Measurements from ENCODE around the gene STAT5A.
"Not testable (repeated sequence)": the region's sequence is repeated elsewhere in the genome, so short reads cannot be mapped to it uniquely, and the experiment has no call there.

The STAT5A gene

DNA sequence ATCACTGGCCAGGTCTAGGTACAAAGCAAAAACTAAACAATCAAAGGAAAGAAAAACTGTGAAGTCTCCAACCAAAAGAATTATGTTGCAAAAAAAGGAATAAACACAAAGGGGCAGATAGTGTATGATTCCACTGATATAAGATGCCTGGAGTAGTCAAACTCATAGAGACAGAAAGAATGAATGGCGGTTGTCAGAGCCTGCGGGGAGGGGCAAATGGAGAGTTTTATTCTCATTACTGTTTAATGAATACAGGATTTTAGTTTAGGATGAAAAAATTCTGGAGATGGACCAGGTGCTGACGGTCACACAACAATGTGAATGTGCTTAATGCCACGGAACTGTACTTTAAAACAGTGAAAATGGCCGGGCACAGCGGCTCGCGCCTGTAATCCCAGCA is 32.9 kb upstream of the STAT5A start:
- FAIRE-seq: no peak

DNA sequence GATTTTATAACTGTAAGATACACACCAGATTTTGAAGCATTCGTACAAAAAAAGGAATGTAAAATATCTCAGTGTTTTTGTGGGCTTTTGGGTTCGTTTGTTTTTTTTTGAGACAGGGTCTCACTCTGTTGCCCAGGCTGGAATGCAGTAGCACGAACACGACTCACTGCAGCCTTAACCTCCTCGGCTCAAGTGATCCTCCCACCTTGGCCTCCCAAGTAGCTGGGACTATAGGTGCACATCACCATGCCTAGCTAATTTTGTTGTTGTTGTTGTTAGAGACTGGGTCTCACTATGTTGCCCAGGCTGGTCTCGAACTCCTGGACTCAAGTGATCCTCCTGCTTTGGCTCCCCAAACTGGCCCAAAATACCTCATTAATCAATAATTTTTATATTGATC is 28.0 kb upstream of the STAT5A start:
- TF ChIP-seq, protein P1, sequence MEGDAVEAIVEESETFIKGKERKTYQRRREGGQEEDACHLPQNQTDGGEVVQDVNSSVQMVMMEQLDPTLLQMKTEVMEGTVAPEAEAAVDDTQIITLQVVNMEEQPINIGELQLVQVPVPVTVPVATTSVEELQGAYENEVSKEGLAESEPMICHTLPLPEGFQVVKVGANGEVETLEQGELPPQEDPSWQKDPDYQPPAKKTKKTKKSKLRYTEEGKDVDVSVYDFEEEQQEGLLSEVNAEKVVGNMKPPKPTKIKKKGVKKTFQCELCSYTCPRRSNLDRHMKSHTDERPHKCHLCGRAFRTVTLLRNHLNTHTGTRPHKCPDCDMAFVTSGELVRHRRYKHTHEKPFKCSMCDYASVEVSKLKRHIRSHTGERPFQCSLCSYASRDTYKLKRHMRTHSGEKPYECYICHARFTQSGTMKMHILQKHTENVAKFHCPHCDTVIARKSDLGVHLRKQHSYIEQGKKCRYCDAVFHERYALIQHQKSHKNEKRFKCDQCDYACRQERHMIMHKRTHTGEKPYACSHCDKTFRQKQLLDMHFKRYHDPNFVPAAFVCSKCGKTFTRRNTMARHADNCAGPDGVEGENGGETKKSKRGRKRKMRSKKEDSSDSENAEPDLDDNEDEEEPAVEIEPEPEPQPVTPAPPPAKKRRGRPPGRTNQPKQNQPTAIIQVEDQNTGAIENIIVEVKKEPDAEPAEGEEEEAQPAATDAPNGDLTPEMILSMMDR (IDR thresholded peaks at IDR 0.05; ENCODE audit: insufficient read depth, missing control alignments): no peak
- no peak for DNase-seq (ENCODE audit: insufficient read length, low spot score)
- FAIRE-seq: no peak

More for the DNA sequence above, 32.9 kb upstream of the STAT5A start:
- TF ChIP-seq, protein P1 (IDR thresholded peaks at IDR 0.05; ENCODE audit: insufficient read depth, missing control alignments): no peak
- DNase-seq (ENCODE audit: insufficient read length, low spot score): no peak

DNA sequence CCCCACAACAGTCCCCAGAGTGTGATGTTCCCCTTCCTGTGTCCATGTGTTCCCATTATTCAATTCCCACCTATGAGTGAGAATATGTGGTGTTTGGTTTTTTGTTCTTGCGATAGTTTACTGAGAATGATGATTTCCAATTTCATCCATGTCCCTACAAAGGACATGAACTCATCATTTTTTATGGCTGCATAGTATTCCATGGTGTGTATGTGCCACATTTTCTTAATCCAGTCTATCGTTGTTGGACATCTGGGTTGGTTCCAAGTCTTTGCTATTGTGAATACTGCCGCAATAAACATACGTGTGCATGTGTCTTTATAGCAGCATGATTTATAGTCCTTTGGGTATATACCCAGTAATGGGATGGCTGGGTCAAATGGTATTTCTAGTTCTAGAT is 23.9 kb upstream of the STAT5A start:
- FAIRE-seq; DNase-seq (ENCODE audit: insufficient read length, low spot score): not testable (repeated sequence)

DNA sequence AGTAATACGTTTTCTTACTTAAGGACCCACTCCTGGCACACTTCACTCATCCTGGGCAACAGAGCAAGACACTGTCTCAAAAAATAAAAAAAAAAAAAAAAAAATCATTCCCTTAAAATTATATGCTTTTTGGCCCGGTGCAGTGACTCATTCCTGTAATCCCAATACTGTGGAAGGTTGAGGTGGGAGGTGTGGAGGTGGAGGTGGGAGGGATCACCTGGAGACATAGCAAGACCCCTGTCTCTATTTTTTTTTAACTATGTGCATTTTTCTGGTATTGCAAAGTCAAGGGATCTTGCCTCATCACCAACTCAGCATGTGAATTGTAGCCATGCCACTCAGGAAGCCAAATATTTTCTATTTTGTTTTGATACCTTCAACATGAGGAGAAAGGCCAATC is 21.8 kb upstream of the STAT5A start:
- TF ChIP-seq, protein P1 (IDR thresholded peaks at IDR 0.05; ENCODE audit: insufficient read depth, missing control alignments): no peak
- FAIRE-seq (no peak), DNase-seq (ENCODE audit: insufficient read length, low spot score) (no peak)

DNA sequence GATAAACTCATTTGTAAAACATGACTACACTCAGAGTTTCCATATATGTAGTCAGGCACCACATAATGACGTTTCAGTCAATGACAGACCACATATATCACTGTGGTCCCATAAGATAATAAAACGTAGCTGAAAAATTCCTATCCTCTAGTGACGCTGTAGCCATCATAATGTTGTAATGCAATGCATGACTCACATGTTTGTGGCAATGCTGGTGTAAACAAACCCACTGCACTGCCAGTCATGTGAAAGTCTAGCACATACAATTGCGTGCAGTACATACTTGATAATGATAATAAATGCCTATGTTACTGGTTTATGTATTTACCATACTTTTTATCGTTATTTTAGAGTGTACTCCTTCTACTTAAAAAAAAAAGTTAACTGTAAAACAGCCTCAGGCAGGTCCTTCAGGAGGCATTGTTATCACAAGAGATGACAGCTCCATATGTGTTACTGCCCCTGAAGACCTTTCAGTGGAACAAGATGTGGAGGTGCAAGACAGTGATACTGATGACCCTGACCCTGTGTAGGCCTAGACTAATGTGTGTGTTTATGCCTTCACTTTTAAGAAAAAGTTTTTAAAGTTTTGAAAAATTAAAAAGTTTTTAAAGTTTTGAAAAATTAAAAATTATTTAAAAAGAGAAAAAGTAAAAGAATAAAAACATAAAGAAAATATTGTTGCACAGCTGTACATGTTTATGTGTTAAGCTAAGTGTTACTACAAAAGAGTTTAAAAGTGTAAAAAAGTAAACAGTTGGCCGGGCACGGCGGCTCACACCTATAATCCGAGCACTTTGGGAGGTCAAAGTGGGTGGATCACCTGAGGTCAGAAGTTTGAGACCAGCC is 21.2 kb upstream of the STAT5A start:
- TF ChIP-seq, protein P1 (IDR thresholded peaks at IDR 0.05; ENCODE audit: insufficient read depth, missing control alignments): no peak
- FAIRE-seq (no peak), DNase-seq (ENCODE audit: insufficient read length, low spot score) (no peak)

DNA sequence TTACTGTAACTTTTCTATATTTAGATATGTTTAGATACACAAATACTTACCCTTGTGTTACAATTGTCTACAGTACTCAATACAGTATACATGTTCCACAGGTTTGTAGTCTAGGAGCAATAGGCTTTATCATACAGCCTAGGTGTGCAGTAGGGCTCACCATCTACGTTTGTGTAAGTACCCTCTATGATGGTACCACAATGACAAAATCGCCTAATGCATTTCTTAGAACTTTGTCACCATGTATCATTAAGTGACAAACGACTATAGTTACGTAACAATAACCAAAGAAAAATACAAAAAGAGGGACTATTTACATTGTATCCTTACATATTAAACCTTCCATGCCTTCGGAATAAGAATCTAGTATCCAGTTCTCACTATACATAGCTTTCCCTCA is 20.1 kb upstream of the STAT5A start:
- TF ChIP-seq, protein P1 (IDR thresholded peaks at IDR 0.05; ENCODE audit: insufficient read depth, missing control alignments): no peak
- no peak for DNase-seq (ENCODE audit: insufficient read length, low spot score)
- FAIRE-seq: no peak

DNA sequence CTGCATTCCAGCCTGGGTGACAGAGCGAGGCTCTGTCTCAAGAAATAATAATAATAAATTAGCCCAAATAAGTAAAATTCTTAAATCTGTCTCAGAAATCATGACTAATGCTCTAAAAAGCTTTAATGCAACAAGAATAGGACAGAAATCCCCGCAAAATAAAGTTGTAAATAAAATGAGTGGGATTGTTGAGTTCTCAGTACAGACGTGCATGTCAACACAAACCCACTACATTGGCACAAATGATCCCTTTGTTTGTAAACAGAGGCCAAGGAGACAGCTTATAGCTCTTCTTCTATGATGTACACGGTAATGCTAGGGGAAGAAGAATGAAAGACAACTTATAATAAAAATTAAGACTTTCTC is 18.1 kb upstream of the STAT5A start:
- FAIRE-seq: no peak
- no peak for DNase-seq (ENCODE audit: insufficient read length, low spot score)
- TF ChIP-seq, protein P1 (IDR thresholded peaks at IDR 0.05; ENCODE audit: insufficient read depth, missing control alignments): no peak
